OCI-LY3 (cell line): ENCODE measurements around the gene ADAMTSL4.

Experiments
- H2AFZ ChIP-seq: fragments of 200-600, 300-600 bp; shearing (Covaris generic); 2 replicates; pipeline ENCODE4 v1.6.0; 2014; ENCODE audit warnings: antibody characterized with exemption, low read depth, low read length
- H3K27ac ChIP-seq: fragments of 200-600, 300-600 bp; sonication (generic); 2 replicates; pipeline ENCODE4 v1.5.1; 2014; ENCODE audit warnings: mild to moderate bottlenecking, low read length, moderate library complexity, mixed read lengths
- H3K27me3 ChIP-seq: fragments of 200-600, 300-600 bp; sonication (generic); 2 replicates; pipeline ENCODE4 v1.6.1; 2014; ENCODE audit warnings: low read depth, low read length, mixed read lengths
- H3K36me3 ChIP-seq: fragments of 200-600, 300-600 bp; sonication (generic); replicated peaks from 2 replicates; pipeline ENCODE3; 2014; ENCODE audit warnings: low read depth, low read length, mixed read lengths
- H3K4me1 ChIP-seq: fragments of 300-600, 200-600 bp; sonication (generic); 2 replicates; pipeline ENCODE4 v1.6.1; 2014; ENCODE audit warnings: low read length, mixed read lengths
- H3K4me2 ChIP-seq: fragments of 200-600, 300-600 bp; sonication (generic); 2 replicates; pipeline ENCODE4 v1.6.1; 2014; ENCODE audit warnings: low read length, mixed read lengths
- H3K4me3 ChIP-seq: fragments of 300-600, 200-600 bp; sonication (generic); 2 replicates; pipeline ENCODE4 v1.5.1; 2014; ENCODE audit warnings: antibody characterized with exemption, mild to moderate bottlenecking, low read length, moderate library complexity
- H3K79me2 ChIP-seq: fragments of 300-600, 200-600 bp; shearing (Covaris generic); 2 replicates; pipeline ENCODE4 v1.6.1; 2014; ENCODE audit warnings: mild to moderate bottlenecking, low read length, mixed read lengths
- H3K9ac ChIP-seq: fragments of 300-600, 200-600 bp; shearing (Covaris generic); 2 replicates; pipeline ENCODE4 v1.6.0; 2014; ENCODE audit warnings: mild to moderate bottlenecking, low read length, moderate library complexity
- H3K9me3 ChIP-seq: fragments of 200-600, 300-600 bp; shearing (Covaris generic); 2 replicates; pipeline ENCODE4 v1.6.1; 2014; ENCODE audit warnings: low read length, mixed read lengths; ENCODE audit not compliant: insufficient read depth
- H4K20me1 ChIP-seq: fragments of 200-600, 300-600 bp; sonication (generic); 2 replicates; pipeline ENCODE4 v1.6.1; 2016; ENCODE audit warnings: low read length, mixed read lengths; ENCODE audit not compliant: insufficient read depth
- CTCF ChIP-seq: fragments of 200-600, 300-600 bp; sonication (generic); IDR thresholded peaks from 2 replicates; pipeline ENCODE4 v1.5.1; 2014; ENCODE audit warnings: antibody characterized with exemption, low read length, low read depth
- EZH2phosphoT487 ChIP-seq: fragments of 200-600 bp; shearing (Covaris generic); IDR thresholded peaks from 2 replicates; pipeline ENCODE4 v1.6.1; 2018; ENCODE audit warnings: antibody characterized with exemption, mixed run types, low read depth

Gene ADAMTSL4

GRCh38 chr1:150516050-150516591 lies 33.1 kb upstream of the ADAMTSL4 start:
- Histone ChIP-seq H4K20me1 (no peaks in the 10 kb centered on the region), H3K9me3 (no peaks in the 10 kb centered on the region), H3K4me3 (peak overlapping the region; percentile 80), H2AFZ (0 out of 2 replicates have a peak overlapping the region, but pooled peaks have one; percentile 35), H3K36me3 (no peaks in the 10 kb centered on the region), H3K27me3 (no peaks in the 10 kb centered on the region), H3K27ac (no peak overlapping the region), H3K79me2 (no peaks in the 10 kb centered on the region), H3K9ac (peak overlapping the region; percentile 69), H3K4me2 (peak overlapping the region; percentile 87), H3K4me1 (peaks cover 10% of the 10 kb centered on the region)
- TF ChIP-seq CTCF (no peak), EZH2phosphoT487 (no peak)

DNA sequence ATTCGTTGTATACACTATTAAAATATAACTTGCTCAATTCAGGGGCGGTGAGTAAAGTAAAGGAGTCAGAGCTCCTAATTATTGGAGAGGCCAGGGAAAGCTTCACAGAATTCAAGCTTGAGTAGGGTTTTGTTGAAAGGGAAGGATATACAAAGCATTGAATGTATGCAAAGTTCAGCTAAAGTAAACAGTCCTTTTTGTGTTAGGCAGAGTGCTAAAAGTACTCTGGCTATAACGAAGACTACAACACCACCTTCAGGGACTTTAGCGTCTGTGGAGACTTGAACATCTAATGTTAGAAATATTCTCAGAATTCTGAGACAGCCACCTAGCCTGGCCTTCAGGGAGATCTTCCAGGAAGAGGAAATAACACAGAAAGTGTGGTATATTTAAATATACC lies 32.6 kb upstream of the ADAMTSL4 start:
- 0 out of 2 replicates have a peak overlapping the region, but pooled peaks have one; percentile 35 for H2AFZ ChIP-seq
- no peaks in the 10 kb centered on the region for H3K27me3 ChIP-seq
- peaks cover 10% of the 10 kb centered on the region for H3K4me1 ChIP-seq
- H3K27ac ChIP-seq = no peak overlapping the region
- H3K79me2 ChIP-seq = no peaks in the 10 kb centered on the region
- H3K4me3 ChIP-seq = peak overlapping the region; percentile 80
- TF ChIP-seq CTCF (peak; percentile 47), EZH2phosphoT487 (no peak)
- no peaks in the 10 kb centered on the region for H3K36me3 ChIP-seq
- no peaks in the 10 kb centered on the region for H3K9me3 ChIP-seq
- H4K20me1 ChIP-seq = no peaks in the 10 kb centered on the region
- peak overlapping the region; percentile 87 for H3K4me2 ChIP-seq
- H3K9ac ChIP-seq = peak overlapping the region; percentile 69

GRCh38 chr1:150521196-150521968 lies 27.8 kb upstream of the ADAMTSL4 start:
- H3K4me2 ChIP-seq = no peak overlapping the region
- peaks cover 5% of the 10 kb centered on the region for H3K4me1 ChIP-seq
- no peak overlapping the region for H3K9ac ChIP-seq
- no peak for TF ChIP-seq CTCF
- TF ChIP-seq EZH2phosphoT487 = no peak
- no peaks in the 10 kb centered on the region for H3K27me3 ChIP-seq
- no peak overlapping the region for H3K27ac ChIP-seq
- H3K79me2 ChIP-seq = no peaks in the 10 kb centered on the region
- H3K4me3 ChIP-seq = no peak overlapping the region
- no peaks in the 10 kb centered on the region for H3K9me3 ChIP-seq
- no peak overlapping the region for H2AFZ ChIP-seq
- no peaks in the 10 kb centered on the region for H3K36me3 ChIP-seq
- no peaks in the 10 kb centered on the region for H4K20me1 ChIP-seq

GRCh38 chr1:150525348-150525747 lies 23.9 kb upstream of the ADAMTSL4 start:
- no peak overlapping the region for H3K4me2 ChIP-seq
- H3K27ac ChIP-seq = no peak overlapping the region
- H3K4me3 ChIP-seq = no peak overlapping the region
- no peaks in the 10 kb centered on the region for H3K9me3 ChIP-seq
- no peaks in the 10 kb centered on the region for H4K20me1 ChIP-seq
- peaks cover 9% of the 10 kb centered on the region; the same call in 1 of the 2 replicates for H3K4me1 ChIP-seq
- H3K9ac ChIP-seq = no peak overlapping the region
- no peaks in the 10 kb centered on the region for H3K36me3 ChIP-seq
- no peaks in the 10 kb centered on the region for H3K27me3 ChIP-seq
- TF ChIP-seq EZH2phosphoT487 (no peak), CTCF (no peak)
- H3K79me2 ChIP-seq = no peaks in the 10 kb centered on the region
- no peak overlapping the region for H2AFZ ChIP-seq
